Right lobe of liver (tissue), 6 donors: Measurements from ENCODE around the gene C1R. TPM values are rescaled to one million over a fixed set of nuclear protein-coding genes. Genes with fewer than 3 reads are reported as not detected.

Experiments
- ATAC-seq, 4 donors: fragments of 200-7000 bp; cut with Tn5 transposase; one replicate each; pipeline ENCODE4 v1.9.1; 2020; ENCODE audit warnings: mild to moderate bottlenecking in 4 of 4, moderate library complexity in 4 of 4
- DNase-seq, 3 donors: peaks; one replicate each; pipeline ENCODE4 v3.0.0-alpha.2; 2020
- H3K27ac ChIP-seq, 3 donors: fragments of 200-600 bp; one replicate each; pipeline ENCODE4 v1.8.0; 2022
- H3K27me3 ChIP-seq, 2 donors: fragments of 200-600 bp; one replicate each; pipeline ENCODE4 v1.8.0; 2022
- H3K36me3 ChIP-seq, 4 donors: fragments of 200-600 bp; sonication (generic) in 1 of 4; one replicate each; pipeline versions ENCODE4 v1.5.1 to v1.8.0; 2017 to 2022; ENCODE audit warnings: control low read depth in 1 of 4
- H3K4me1 ChIP-seq, 4 donors: fragments of 200-600 bp; sonication (generic) in 1 of 4; one replicate each; pipeline versions ENCODE4 v1.5.1 to v1.8.0; 2017 to 2022; ENCODE audit warnings: control low read depth in 1 of 4
- H3K4me3 ChIP-seq, 3 donors: fragments of 200-600 bp; one replicate each; pipeline ENCODE4 v1.8.0; 2022
- H3K9me3 ChIP-seq, 4 donors: fragments of 200-600 bp; sonication (generic) in 1 of 4; one replicate each; pipeline versions ENCODE4 v1.5.1 to v1.8.0; 2017 to 2022; ENCODE audit warnings: control low read depth in 1 of 4
- CTCF ChIP-seq, 4 donors: fragments of 200-600 bp in 3 of 4; fragments of 450-650 bp in 1 of 4; IDR thresholded peaks; one replicate each; pipeline versions ENCODE4 v1.5.1 to v1.8.0; 2016 to 2022; ENCODE audit warnings: antibody characterized with exemption in 4 of 4, mild to moderate bottlenecking in 2 of 4
- POLR2A ChIP-seq: fragments of 450-650 bp; IDR thresholded peaks from one replicate; pipeline ENCODE4 v1.6.1; 2017; ENCODE audit warnings: antibody characterized with exemption, mild to moderate bottlenecking
- WGBS: methylation state at CpG from one replicate; pipeline ENCODE4 v1.1.6; 2018; ENCODE audit warnings: low coverage, low lambda C conversion rate; ENCODE audit not compliant: insufficient coverage; ENCODE audit errors: missing lambda C conversion rate; 5-methylcytosine and 5-hydroxymethylcytosine counted together
- intact Hi-C, 2 donors: fragments of 100-400 bp; cut with DNase I; formaldehyde crosslinking; loops; one replicate each; pipeline versions ENCODE4 v1.11.2 to v1.14.1; 2022
- total RNA-seq, 6 experiments: library from RNA; depleted of rRNA in 2 of 6; stranded (reverse); fragments of >200 nt in 2 of 6; fragmentation: NEBNext Ultra II Directional in 3 of 6; extraction: Animal tissue kit (Norgen Biotek cat#: 25700) in 3 of 6; gene quantifications; one replicate each; pipeline versions ENCODE4 v1.1.0 to v1.2.4, GENCODE V29; 2016 to 2023
- donor health status: DM: no; HTN: yes; CAD: no.
- donor health status: DM: no; HTN: no; CAD: no.
- donor health status: DM: no; HTN: no; CAD: no.
- donor health status: DM: no; HTN: yes; CAD: no.
- donor health status: DM: no; HTN: yes; CAD: no.

C1R gene
- total RNA-seq, 6 experiments from 2014 or later, result 1,157 to 2,557 (median 1,950) TPM

GRCh38 chr12:7121324-7121723 is 29.1 kb upstream of the C1R start:
- intact Hi-C loops, result no loop called here
- ATAC-seq (peak in 1 of 4 donors; percentile 0), DNase-seq (no peak)
- H3K27ac ChIP-seq, result peak overlapping the region in 1 of 3 donors; percentile 29
- no peaks in the 10 kb centered on the region for H3K9me3 ChIP-seq
- no peak overlapping the region for H3K4me3 ChIP-seq
- peaks cover 0 to 89% (median 16%) of the 10 kb centered on the region in 4 donors for H3K4me1 ChIP-seq
- WGBS, result 51% methylated on average over 5 of the region's 5 CpGs
- no peaks in the 10 kb centered on the region for H3K36me3 ChIP-seq
- no peak for TF ChIP-seq CTCF (IDR thresholded peaks at IDR 0.05)
- TF ChIP-seq POLR2A, result no peak
- no peaks in the 10 kb centered on the region for H3K27me3 ChIP-seq

GRCh38 chr12:7120166-7120565 is 27.9 kb upstream of the C1R start:
- DNase-seq, result no peak
- Histone ChIP-seq H3K36me3 (peaks cover 0 to 3% (median under 1%) of the 10 kb centered on the region in 4 donors), H3K4me3 (no peak overlapping the region), H3K27ac (peak overlapping the region in 1 of 3 donors; percentile 33), H3K9me3 (no peaks in the 10 kb centered on the region), H3K4me1 (peaks cover 0 to 79% (median 13%) of the 10 kb centered on the region in 4 donors), H3K27me3 (no peaks in the 10 kb centered on the region)
- ATAC-seq, result no peak
- no peak for TF ChIP-seq CTCF (IDR thresholded peaks at IDR 0.05)
- no peak for TF ChIP-seq POLR2A
- 89% methylated on average over 1 of the region's 5 CpGs for WGBS
- intact Hi-C loops, result no loop called here

GRCh38 chr12:7118881-7119280 is 26.6 kb upstream of the C1R start:
- no peak for TF ChIP-seq POLR2A
- no peak for TF ChIP-seq CTCF (IDR thresholded peaks at IDR 0.05)
- Histone ChIP-seq H3K4me1 (peaks cover 0 to 66% (median 8%) of the 10 kb centered on the region in 4 donors), H3K9me3 (no peaks in the 10 kb centered on the region), H3K27me3 (no peaks in the 10 kb centered on the region), H3K27ac (no peak overlapping the region), H3K36me3 (peaks cover 0 to 6% (median under 1%) of the 10 kb centered on the region in 4 donors), H3K4me3 (no peak overlapping the region)
- WGBS, result 100% methylated on average over 1 of the region's 3 CpGs
- intact Hi-C loops, result no loop called here
- DNase-seq (peak in 1 of 3 donors; percentile 45), ATAC-seq (no peak)

- H3K36me3 ChIP-seq, result peaks cover 0 to 6% (median under 1%) of the 10 kb centered on the region in 4 donors
- DNase-seq, result peak in 1 of 3 donors; percentile 42
- H3K27ac ChIP-seq, result peak overlapping the region in 1 of 3 donors; percentile 47
- intact Hi-C loops, result no loop called here
- H3K27me3 ChIP-seq, result no peaks in the 10 kb centered on the region
- H3K9me3 ChIP-seq, result no peaks in the 10 kb centered on the region
- ATAC-seq, result peak in 3 of 4 donors; percentile 0 to 33 (median 2)
- peak overlapping the region in 1 of 3 donors; percentile 7 for H3K4me3 ChIP-seq
- H3K4me1 ChIP-seq, result peaks cover 0 to 63% (median 6%) of the 10 kb centered on the region in 4 donors
- TF ChIP-seq CTCF (IDR thresholded peaks at IDR 0.05) (no peak), POLR2A (no peak)
- 47% methylated on average over 2 of the region's 3 CpGs for WGBS
These were observed 25.4 kb upstream of the C1R start for GRCh38 chr12:7117670-7118069.
